ENCODE results near the gene TNPO3.

DNA sequence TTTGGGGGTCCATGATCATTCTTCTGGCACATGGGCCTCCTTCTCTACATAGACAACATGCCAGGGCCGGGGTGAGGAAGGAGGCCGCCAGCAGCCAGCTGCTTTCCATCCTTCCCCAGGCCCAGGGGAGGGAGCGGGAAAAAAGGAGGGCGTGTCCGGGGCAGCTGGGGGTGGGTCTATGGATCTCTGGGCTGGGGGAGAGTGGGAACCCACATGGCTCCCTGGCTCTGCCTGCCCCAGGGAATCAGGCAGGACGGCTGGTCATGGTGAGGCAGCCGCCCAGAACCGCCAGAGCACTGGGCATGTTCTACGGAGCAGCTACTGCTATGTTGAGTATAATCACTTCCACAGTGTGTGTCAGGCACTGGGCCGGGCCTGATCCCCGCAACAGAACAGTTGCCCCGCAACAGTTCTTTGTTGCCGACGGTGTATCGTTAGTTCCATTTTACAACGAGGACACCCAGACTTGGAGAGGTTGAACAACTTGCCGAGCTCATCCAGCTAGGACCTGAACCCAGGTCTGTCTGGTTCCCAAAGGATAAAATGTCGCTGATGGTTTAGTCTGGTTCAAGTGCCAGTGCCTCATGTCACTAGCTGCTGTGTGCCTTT is 123.6 kb downstream of the TNPO3 start:
- TF ChIP-seq, protein P1, sequence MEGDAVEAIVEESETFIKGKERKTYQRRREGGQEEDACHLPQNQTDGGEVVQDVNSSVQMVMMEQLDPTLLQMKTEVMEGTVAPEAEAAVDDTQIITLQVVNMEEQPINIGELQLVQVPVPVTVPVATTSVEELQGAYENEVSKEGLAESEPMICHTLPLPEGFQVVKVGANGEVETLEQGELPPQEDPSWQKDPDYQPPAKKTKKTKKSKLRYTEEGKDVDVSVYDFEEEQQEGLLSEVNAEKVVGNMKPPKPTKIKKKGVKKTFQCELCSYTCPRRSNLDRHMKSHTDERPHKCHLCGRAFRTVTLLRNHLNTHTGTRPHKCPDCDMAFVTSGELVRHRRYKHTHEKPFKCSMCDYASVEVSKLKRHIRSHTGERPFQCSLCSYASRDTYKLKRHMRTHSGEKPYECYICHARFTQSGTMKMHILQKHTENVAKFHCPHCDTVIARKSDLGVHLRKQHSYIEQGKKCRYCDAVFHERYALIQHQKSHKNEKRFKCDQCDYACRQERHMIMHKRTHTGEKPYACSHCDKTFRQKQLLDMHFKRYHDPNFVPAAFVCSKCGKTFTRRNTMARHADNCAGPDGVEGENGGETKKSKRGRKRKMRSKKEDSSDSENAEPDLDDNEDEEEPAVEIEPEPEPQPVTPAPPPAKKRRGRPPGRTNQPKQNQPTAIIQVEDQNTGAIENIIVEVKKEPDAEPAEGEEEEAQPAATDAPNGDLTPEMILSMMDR (conservative IDR thresholded peaks at IDR 0.05), result no peak
- no peak for TF ChIP-seq EZH2 (IDR thresholded peaks at IDR 0.05; ENCODE audit: low read depth)
